Measurements from ENCODE around the gene NRP1.
"Not testable (repeated sequence)": the region's sequence is repeated elsewhere in the genome, so short reads cannot be mapped to it uniquely, and the experiment has no call there.

Gene NRP1

GRCh38 chr10:33229252-33229948 is 105.1 kb downstream of the NRP1 start:
- Mint-ChIP-seq H3K27me3 (no peaks in the 10 kb centered on the region), H3K36me3 (ENCODE audit: low read depth) (no peaks in the 10 kb centered on the region), H3K27ac (no peak overlapping the region), H3K9me3 (no peaks in the 10 kb centered on the region), H3K4me3 (no peak overlapping the region), H3K4me1 (peaks cover 3% of the 10 kb centered on the region)
- DNase-seq (no peak), ATAC-seq (no peak)

GRCh38 chr10:33228426-33228825 is 106.0 kb downstream of the NRP1 start:
- DNase-seq: no peak
- H3K4me1 Mint-ChIP-seq: peaks cover 3% of the 10 kb centered on the region
- H3K9me3 Mint-ChIP-seq: no peaks in the 10 kb centered on the region
- ATAC-seq: no peak
- H3K36me3 Mint-ChIP-seq (ENCODE audit: low read depth): no peaks in the 10 kb centered on the region
- no peak overlapping the region for H3K27ac Mint-ChIP-seq
- no peaks in the 10 kb centered on the region for H3K27me3 Mint-ChIP-seq
- H3K4me3 Mint-ChIP-seq: no peak overlapping the region

DNA sequence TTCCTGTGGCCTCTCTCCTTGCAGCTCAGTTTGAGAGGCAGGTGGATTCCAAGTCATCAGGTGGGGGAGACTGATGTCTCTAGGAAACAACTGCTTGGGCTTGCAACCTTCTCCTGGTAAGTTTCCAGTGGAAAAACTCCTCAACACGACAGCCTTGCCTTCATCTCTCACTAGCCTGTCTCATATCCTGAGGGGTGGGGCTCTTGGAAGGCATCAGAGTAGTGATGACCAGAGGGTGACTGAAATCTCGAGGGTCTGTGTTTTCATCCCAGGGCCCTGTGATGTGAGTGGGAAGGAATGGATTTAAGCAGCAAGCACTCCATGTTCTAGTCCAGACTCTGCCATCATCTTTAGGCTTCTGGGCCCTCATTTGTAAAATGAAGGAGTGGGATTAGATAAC is 107.0 kb downstream of the NRP1 start:
- DNase-seq: no peak
- no peak overlapping the region for H3K4me3 Mint-ChIP-seq
- H3K9me3 Mint-ChIP-seq: no peaks in the 10 kb centered on the region
- no peak for ATAC-seq
- H3K27ac Mint-ChIP-seq: no peak overlapping the region
- no peaks in the 10 kb centered on the region for H3K4me1 Mint-ChIP-seq
- no peaks in the 10 kb centered on the region for H3K27me3 Mint-ChIP-seq
- no peaks in the 10 kb centered on the region for H3K36me3 Mint-ChIP-seq (ENCODE audit: low read depth)

GRCh38 chr10:33224251-33224965 is 110.1 kb downstream of the NRP1 start:
- Mint-ChIP-seq H3K4me3 (no peak overlapping the region), H3K9me3 (no peaks in the 10 kb centered on the region), H3K27me3 (no peaks in the 10 kb centered on the region), H3K36me3 (ENCODE audit: low read depth) (no peaks in the 10 kb centered on the region), H3K27ac (no peak overlapping the region), H3K4me1 (no peaks in the 10 kb centered on the region)
- ATAC-seq (no peak), DNase-seq (no peak)

DNA sequence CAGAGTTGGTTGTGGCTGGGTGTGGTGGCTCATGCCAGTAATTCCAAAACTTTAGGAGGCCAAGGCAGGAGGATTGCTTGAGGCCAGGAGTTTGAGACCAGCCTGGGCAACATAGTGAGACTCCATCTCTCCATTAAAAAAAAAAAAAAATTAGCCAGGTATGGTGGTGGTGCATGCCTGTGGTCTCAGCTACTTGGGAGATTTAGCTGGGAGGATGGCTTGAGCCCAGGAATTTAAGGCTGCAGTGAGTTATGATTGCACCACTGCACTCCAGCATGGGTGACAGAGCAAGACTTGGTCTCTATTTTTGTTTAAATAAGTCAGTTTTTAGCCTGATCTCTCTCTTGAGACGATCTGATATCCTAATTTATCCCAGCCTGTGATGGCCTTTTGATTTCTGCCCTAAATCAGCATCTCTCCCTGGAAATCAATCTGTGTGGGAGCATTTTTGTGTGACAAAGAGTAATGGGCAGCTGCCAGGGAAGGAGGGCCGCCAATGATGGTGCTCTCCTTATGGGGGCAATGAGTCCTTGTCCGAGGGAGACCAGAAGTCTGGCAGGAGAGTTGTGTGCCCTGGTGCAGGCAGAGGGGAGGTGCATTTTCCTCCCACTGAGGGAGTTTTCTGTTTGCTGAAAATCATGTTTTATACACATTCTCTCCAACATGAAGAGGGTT is 111.0 kb downstream of the NRP1 start:
- Mint-ChIP-seq H3K27ac (no peak overlapping the region), H3K36me3 (ENCODE audit: low read depth) (no peaks in the 10 kb centered on the region), H3K4me3 (no peak overlapping the region), H3K27me3 (no peaks in the 10 kb centered on the region), H3K9me3 (no peaks in the 10 kb centered on the region), H3K4me1 (no peaks in the 10 kb centered on the region)
- DNase-seq: no peak
- no peak for ATAC-seq

DNA sequence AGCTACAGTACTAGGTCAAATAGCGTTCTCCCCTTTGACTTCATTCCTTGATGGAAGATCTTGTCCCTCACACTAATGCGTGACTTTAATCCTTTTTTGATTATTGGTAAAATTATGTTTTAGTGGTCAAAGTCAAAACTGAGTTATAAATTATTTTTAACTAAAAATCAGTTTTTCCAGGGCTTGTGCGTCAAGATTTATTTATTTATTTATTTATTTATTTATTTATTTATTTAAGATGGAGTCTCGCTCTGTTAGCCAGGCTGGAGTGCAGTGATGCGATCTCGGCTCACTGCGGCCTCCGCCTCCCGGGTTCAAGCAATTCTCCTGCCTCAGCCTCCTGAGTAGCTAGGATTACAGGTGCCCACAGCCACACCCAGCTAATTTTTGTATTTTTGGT is 112.2 kb downstream of the NRP1 start:
- not testable (repeated sequence) for ATAC-seq, H3K9me3 Mint-ChIP-seq, H3K27me3 Mint-ChIP-seq

GRCh38 chr10:33217854-33218253 is 116.6 kb downstream of the NRP1 start:
- ATAC-seq (no peak), DNase-seq (no peak)
- Mint-ChIP-seq H3K4me1 (peaks cover 12% of the 10 kb centered on the region), H3K36me3 (ENCODE audit: low read depth) (no peaks in the 10 kb centered on the region), H3K4me3 (no peak overlapping the region), H3K9me3 (no peaks in the 10 kb centered on the region), H3K27me3 (no peaks in the 10 kb centered on the region), H3K27ac (no peak overlapping the region)

More for the DNA sequence above, 112.2 kb downstream of the NRP1 start:
- not testable (repeated sequence) for H3K4me3 Mint-ChIP-seq; H3K4me1 Mint-ChIP-seq; H3K36me3 Mint-ChIP-seq (ENCODE audit: low read depth); DNase-seq; H3K27ac Mint-ChIP-seq

DNA sequence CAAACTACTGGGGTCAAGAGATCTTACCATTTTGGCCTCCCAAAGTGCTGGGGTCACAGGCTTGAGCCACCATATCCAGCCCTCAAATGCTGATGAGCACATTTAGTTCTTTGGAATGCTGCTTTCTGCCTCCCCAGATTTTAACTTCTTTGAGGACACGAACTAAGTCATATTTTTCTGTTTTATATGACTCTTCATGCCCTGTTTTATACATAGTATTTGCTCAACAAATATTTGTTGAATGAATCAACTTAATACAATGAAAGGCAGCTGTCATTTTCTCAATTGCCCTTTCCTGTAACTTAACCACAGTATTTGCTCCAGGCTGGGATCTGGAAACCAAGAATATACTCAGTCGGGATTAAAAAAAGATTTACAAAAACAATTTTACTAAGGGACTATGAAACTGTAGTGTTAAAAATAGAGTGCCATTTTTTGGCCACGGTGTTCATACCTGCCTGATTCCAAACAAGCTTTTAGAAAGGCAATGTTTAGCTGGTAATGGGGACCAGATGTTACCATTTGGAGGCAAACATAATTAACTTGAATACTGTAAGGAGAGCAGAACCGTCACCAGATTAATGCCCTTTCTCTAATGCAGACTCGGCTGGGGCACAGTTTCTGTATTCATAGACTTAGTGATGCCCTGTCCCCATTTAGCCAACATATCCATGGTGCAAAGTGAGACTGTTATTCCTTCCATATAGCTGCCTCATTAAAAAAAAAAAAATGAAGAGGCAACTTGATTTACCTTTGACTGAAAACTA is 117.6 kb downstream of the NRP1 start:
- DNase-seq: no peak

GRCh38 chr10:33215635-33216034 is 118.8 kb downstream of the NRP1 start:
- Mint-ChIP-seq H3K4me3 (no peak overlapping the region), H3K27me3 (no peaks in the 10 kb centered on the region), H3K4me1 (peaks cover 19% of the 10 kb centered on the region), H3K9me3 (no peaks in the 10 kb centered on the region), H3K27ac (no peak overlapping the region), H3K36me3 (ENCODE audit: low read depth) (no peaks in the 10 kb centered on the region)
- ATAC-seq (no peak), DNase-seq (no peak)

More for the DNA sequence above, 117.6 kb downstream of the NRP1 start:
- ATAC-seq: no peak
- peaks cover 12% of the 10 kb centered on the region for H3K4me1 Mint-ChIP-seq
- H3K4me3 Mint-ChIP-seq: no peak overlapping the region
- no peaks in the 10 kb centered on the region for H3K36me3 Mint-ChIP-seq (ENCODE audit: low read depth)
- H3K9me3 Mint-ChIP-seq: no peaks in the 10 kb centered on the region
- H3K27me3 Mint-ChIP-seq: no peaks in the 10 kb centered on the region
- no peak overlapping the region for H3K27ac Mint-ChIP-seq

DNA sequence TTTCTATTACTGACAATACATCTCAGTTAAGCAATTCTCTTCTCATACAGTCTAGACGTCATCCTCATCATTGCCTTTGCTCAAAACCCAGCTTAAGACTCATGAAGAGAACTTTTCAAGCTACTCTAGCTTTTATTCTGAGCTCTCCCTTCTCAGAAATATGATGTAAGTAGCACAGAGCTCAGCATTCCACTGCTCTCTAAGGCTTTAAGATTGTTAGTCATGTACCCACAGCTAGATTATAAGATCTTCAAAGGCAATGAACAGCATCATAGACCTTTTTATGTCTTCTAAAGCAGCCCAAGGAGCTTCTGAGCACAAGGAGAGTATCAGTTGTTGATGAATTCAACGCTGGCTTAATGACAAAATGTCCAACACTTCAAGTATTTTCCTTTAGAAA is 119.3 kb downstream of the NRP1 start:
- Mint-ChIP-seq H3K27me3 (no peaks in the 10 kb centered on the region), H3K4me1 (peaks cover 19% of the 10 kb centered on the region), H3K9me3 (no peaks in the 10 kb centered on the region), H3K27ac (no peak overlapping the region), H3K36me3 (ENCODE audit: low read depth) (no peaks in the 10 kb centered on the region), H3K4me3 (no peak overlapping the region)
- ATAC-seq (no peak), DNase-seq (no peak)

DNA sequence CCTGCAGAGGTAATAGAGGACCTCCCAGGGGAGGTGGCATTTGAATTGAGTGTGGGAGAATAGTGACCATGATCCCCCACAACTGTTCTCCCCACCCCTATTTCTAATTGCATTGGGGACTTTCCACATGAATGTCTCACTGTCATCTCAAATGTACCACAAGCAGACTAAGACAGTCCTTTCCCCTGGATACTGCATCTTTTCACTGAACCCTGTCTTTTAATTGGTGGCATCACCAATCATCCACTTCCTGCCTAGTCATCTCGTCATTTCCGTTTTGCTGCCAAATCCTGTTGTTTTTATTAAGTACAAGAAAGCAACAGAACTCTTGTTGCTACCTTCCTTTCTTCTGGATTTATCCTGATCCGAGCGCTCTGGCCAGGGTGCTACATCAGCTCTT is 120.3 kb downstream of the NRP1 start:
- Mint-ChIP-seq H3K27me3 (no peaks in the 10 kb centered on the region), H3K9me3 (no peaks in the 10 kb centered on the region), H3K36me3 (ENCODE audit: low read depth) (no peaks in the 10 kb centered on the region), H3K27ac (no peak overlapping the region), H3K4me3 (no peak overlapping the region), H3K4me1 (peaks cover 19% of the 10 kb centered on the region)
- ATAC-seq (no peak), DNase-seq (no peak)

GRCh38 chr10:33212061-33212748 is 122.3 kb downstream of the NRP1 start:
- DNase-seq: no peak

GRCh38 chr10:33211106-33211878 is 123.2 kb downstream of the NRP1 start:
- DNase-seq (no peak), ATAC-seq (peak; percentile 43)
- H3K9me3 Mint-ChIP-seq: no peaks in the 10 kb centered on the region
- no peaks in the 10 kb centered on the region for H3K27me3 Mint-ChIP-seq
- H3K4me1 Mint-ChIP-seq: peaks cover 19% of the 10 kb centered on the region
- no peaks in the 10 kb centered on the region for H3K36me3 Mint-ChIP-seq (ENCODE audit: low read depth)
- peak overlapping the region; percentile 30 for H3K27ac Mint-ChIP-seq
- H3K4me3 Mint-ChIP-seq: no peak overlapping the region

More at GRCh38 chr10:33212061-33212748, 122.3 kb downstream of the NRP1 start:
- no peaks in the 10 kb centered on the region for H3K9me3 Mint-ChIP-seq
- H3K4me3 Mint-ChIP-seq: no peak overlapping the region
- no peak overlapping the region for H3K27ac Mint-ChIP-seq
- no peaks in the 10 kb centered on the region for H3K36me3 Mint-ChIP-seq (ENCODE audit: low read depth)
- H3K4me1 Mint-ChIP-seq: peaks cover 19% of the 10 kb centered on the region
- H3K27me3 Mint-ChIP-seq: no peaks in the 10 kb centered on the region
- ATAC-seq: no peak

Data from activated naive CD8-positive, alpha-beta T cell treated with anti-CD3 and anti-CD28 coated beads, Interleukin-2, amount 50 U/mL, for 24 hours (primary cell).